A549 treated with dexamethasone at 1 μM for 4 hours (cell line): ENCODE data around the gene MED31. TPM values are rescaled to one million over a fixed set of nuclear protein-coding genes. Genes with fewer than 3 reads are reported as not detected.

Experiments used
- total RNA-seq: library from RNA; stranded (reverse); fragments of 200-300 nt; extraction: Qiagen RNA extraction; gene quantifications from 5 replicates; pipeline ENCODE4 v1.2.3, GENCODE V29; 2022

MED31 gene
- 19.9 to 29.6 TPM (median 25.4 TPM) in 5 replicates for total RNA-seq

GRCh38 chr17:6651354-6651918 is at the start of gene MED31, which contains the start of gene C17orf100:
MED31 (minus strand) TSS chr17:6651605; CDS start chr17:6651528, 77 bp downstream.
C17orf100 (plus strand) TSS chr17:6651762; CDS start chr17:6651914, 152 bp downstream.

DNA sequence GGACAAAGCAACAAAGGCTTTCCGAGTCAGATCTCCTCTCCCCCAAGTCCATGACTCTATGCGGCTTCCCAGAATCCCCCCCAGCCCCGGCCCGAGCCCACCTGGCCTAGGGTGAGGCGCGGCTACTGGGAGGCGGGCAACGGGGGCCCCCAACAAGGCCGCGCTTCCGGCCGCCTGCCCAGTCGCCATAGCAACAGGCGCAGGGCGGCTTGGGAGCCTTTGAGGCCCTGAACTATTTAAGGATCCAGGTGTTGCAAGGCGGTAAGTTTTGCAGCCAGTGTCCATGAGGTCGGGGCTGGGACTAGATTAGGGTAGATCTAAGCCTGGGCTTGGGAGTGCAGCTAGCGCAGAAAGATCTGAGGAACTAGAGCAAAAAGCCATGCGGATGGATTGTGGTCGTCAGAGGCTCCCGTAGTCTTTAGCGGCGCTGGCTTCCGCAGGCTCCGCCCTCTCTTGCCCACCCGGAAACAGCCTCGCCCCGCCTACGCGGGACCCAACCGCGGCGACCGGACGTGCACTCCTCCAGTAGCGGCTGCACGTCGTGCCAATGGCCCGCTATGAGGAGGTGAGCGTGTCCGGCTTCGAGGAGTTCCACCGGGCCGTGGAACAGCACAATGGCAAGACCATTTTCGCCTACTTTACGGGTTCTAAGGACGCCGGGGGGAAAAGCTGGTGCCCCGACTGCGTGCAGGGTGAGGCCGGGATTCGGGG is 10.7 kb downstream of the MED31 start, which contains the start of the genes KIAA0753 and TXNDC17:
TSS of gene KIAA0753 (minus strand) at position 176 of the 711 bp plus-strand sequence. CDS start 5,608 bp downstream, outside the sequence.
TSS of gene TXNDC17 (plus strand) at position 525 of the 711 bp plus-strand sequence. CDS start at position 548, 23 bp downstream.

Other genes starting within 250 kb of the MED31 start
- not detected in 5 replicates for gene AIPL1, start 216.5 kb downstream of the MED31 start, total RNA-seq
- 38.2 to 48.3 TPM (median 42.4 TPM) in 5 replicates for gene PIMREG, start 207.2 kb downstream of the MED31 start, total RNA-seq
- 1.5 to 3.0 TPM (median 2.3 TPM) in 5 replicates for gene PITPNM3, start 95.0 kb downstream of the MED31 start, total RNA-seq
- gene KIAA0753, start 10.9 kb downstream of the MED31 start, total RNA-seq = 18.1 to 21.5 TPM (median 19.7 TPM) in 5 replicates
- 336 to 499 TPM (median 364 TPM) in 5 replicates for gene TXNDC17, start 10.5 kb downstream of the MED31 start, total RNA-seq
- gene C17orf100, start 157 bp upstream of the MED31 start, total RNA-seq = 1.9 to 3.0 TPM (median 2.4 TPM) in 5 replicates
- gene SLC13A5, start 61.8 kb upstream of the MED31 start, total RNA-seq = 0.08 to 0.39 TPM (median 0.21 TPM) in 5 replicates
- gene XAF1, start 104.4 kb upstream of the MED31 start, total RNA-seq = 0.04 to 0.08 TPM in 2 of 5 replicates, not detected in the others
- gene FBXO39, start 124.6 kb upstream of the MED31 start, total RNA-seq = 0.05 TPM in 1 of 5 replicates, not detected in the others
- 0.05 to 0.18 TPM (median 0.07 TPM) in 5 replicates for gene TEKT1, start 180.1 kb upstream of the MED31 start, total RNA-seq